Liver (tissue), 9 donors: ENCODE measurements around the gene DPP4. TPM values are rescaled to one million over a fixed set of nuclear protein-coding genes. Genes with fewer than 3 reads are reported as not detected.

Experiments used
- DNase-seq: peaks from one replicate; pipeline ENCODE4 v3.0.0-alpha.2; 2017; ENCODE audit warnings: low spot score
- H3K27ac ChIP-seq, 2 donors: one replicate each; pipeline ENCODE4 v1.7.0; 2013; ENCODE audit warnings: inconsistent platforms in 2 of 2, low read length in 2 of 2, control low read depth in 1 of 2, low read depth in 1 of 2, mild to moderate bottlenecking in 1 of 2
- H3K27me3 ChIP-seq, 4 donors: one replicate each; pipeline versions ENCODE4 v1.6.1 to v1.7.0; 2013; ENCODE audit warnings: low read length in 3 of 4, inconsistent platforms in 1 of 4, mild to moderate bottlenecking in 1 of 4, moderate library complexity in 1 of 4; ENCODE audit not compliant: control insufficient read depth in 4 of 4, insufficient read depth in 4 of 4
- H3K36me3 ChIP-seq, 4 donors: one replicate each; pipeline versions ENCODE4 v1.6.1 to v1.7.0; 2013; ENCODE audit warnings: low read length in 3 of 4, mild to moderate bottlenecking in 3 of 4, low read depth in 1 of 4, moderate library complexity in 1 of 4; ENCODE audit not compliant: control insufficient read depth in 4 of 4, insufficient read depth in 3 of 4
- H3K4me1 ChIP-seq, 4 donors: one replicate each; pipeline versions ENCODE4 v1.6.1 to v1.7.0; 2013; ENCODE audit warnings: low read length in 3 of 4, mild to moderate bottlenecking in 3 of 4, moderate library complexity in 1 of 4; ENCODE audit not compliant: control insufficient read depth in 4 of 4, insufficient read depth in 4 of 4
- H3K4me3 ChIP-seq, 3 donors: one replicate each; pipeline versions ENCODE4 v1.6.1 to v1.7.0; 2013; ENCODE audit warnings: low read length in 3 of 3, control low read depth in 1 of 3, low read depth in 1 of 3, mild to moderate bottlenecking in 1 of 3
- H3K9ac ChIP-seq, 2 donors: one replicate each; pipeline ENCODE4 v1.7.0; 2013; ENCODE audit warnings: low read length in 2 of 2, mild to moderate bottlenecking in 2 of 2, moderate library complexity in 2 of 2, control low read depth in 1 of 2, low read depth in 1 of 2
- H3K9me3 ChIP-seq, 4 donors: one replicate each; pipeline versions ENCODE4 v1.6.1 to v1.7.0; 2013; ENCODE audit warnings: low read length in 3 of 4; ENCODE audit not compliant: control insufficient read depth in 4 of 4
- CTCF ChIP-seq: fragments of 150-350 bp; IDR thresholded peaks from 2 replicates; pipeline ENCODE4 v1.5.1; 2017; ENCODE audit warnings: improper control_type of control experiment, low read depth, low read length; ENCODE audit not compliant: missing input control
- EGR1 ChIP-seq, 2 donors: IDR thresholded peaks; 2 replicates each; pipeline ENCODE4 v1.6.1; 2016 to 2018; ENCODE audit warnings: antibody characterized with exemption in 2 of 2, low read depth in 2 of 2
- FOXA1 ChIP-seq: IDR thresholded peaks from 2 replicates; pipeline ENCODE4 v1.6.1; 2016; ENCODE audit warnings: antibody characterized with exemption
- FOXA2 ChIP-seq: IDR thresholded peaks from 2 replicates; pipeline ENCODE4 v1.6.1; 2016; ENCODE audit warnings: antibody characterized with exemption
- GABPA ChIP-seq, 2 donors: IDR thresholded peaks in 1 of 2; conservative IDR thresholded peaks in 1 of 2; 2 replicates each; pipeline ENCODE4 v1.6.1; 2016; ENCODE audit warnings: antibody characterized with exemption in 2 of 2, mild to moderate bottlenecking in 1 of 2, moderate library complexity in 1 of 2
- HNF4G ChIP-seq: IDR thresholded peaks from 2 replicates; pipeline ENCODE4 v1.6.1; 2016; ENCODE audit warnings: antibody characterized with exemption
- JUND ChIP-seq, 2 donors: IDR thresholded peaks; 2 replicates each; pipeline ENCODE4 v1.6.1; 2016; ENCODE audit warnings: antibody characterized with exemption in 2 of 2
- MAX ChIP-seq: IDR thresholded peaks from 2 replicates; pipeline ENCODE4 v1.6.1; 2016; ENCODE audit warnings: antibody characterized with exemption
- NR2F2 ChIP-seq: IDR thresholded peaks from 2 replicates; pipeline ENCODE4 v1.6.1; 2016; ENCODE audit warnings: antibody characterized with exemption
- RAD21 ChIP-seq, 2 donors: IDR thresholded peaks; 2 replicates each; pipeline ENCODE4 v1.6.1; 2016; ENCODE audit warnings: antibody characterized with exemption in 2 of 2, mild to moderate bottlenecking in 2 of 2
- REST ChIP-seq: IDR thresholded peaks from 2 replicates; pipeline ENCODE4 v1.6.1; 2016; ENCODE audit warnings: antibody characterized with exemption, mild to moderate bottlenecking
- RXRA ChIP-seq, 2 donors: IDR thresholded peaks; 2 replicates each; pipeline ENCODE4 v1.6.1; 2017 to 2018; ENCODE audit warnings: antibody characterized with exemption in 2 of 2, mild to moderate bottlenecking in 1 of 2
- SP1 ChIP-seq: IDR thresholded peaks from 2 replicates; pipeline ENCODE4 v1.6.1; 2018; ENCODE audit warnings: antibody characterized with exemption, mild to moderate bottlenecking
- TAF1 ChIP-seq: conservative IDR thresholded peaks from 2 replicates; pipeline ENCODE4 v1.6.1; 2016; ENCODE audit warnings: antibody characterized with exemption, mild to moderate bottlenecking
- YY1 ChIP-seq: IDR thresholded peaks from 2 replicates; pipeline ENCODE4 v1.6.1; 2016; ENCODE audit warnings: antibody characterized with exemption, mild to moderate bottlenecking
- ZBTB33 ChIP-seq: IDR thresholded peaks from 2 replicates; pipeline ENCODE4 v1.6.1; 2016; ENCODE audit warnings: antibody characterized with exemption
- WGBS: extraction: QIAGEN DNeasy Blood & Tissue Kit; methylation state at CpG from one replicate; pipeline ENCODE4 v1.1.7; 2013; 5-methylcytosine and 5-hydroxymethylcytosine counted together
- polyA plus RNA-seq, 2 donors: library from polyadenylated mRNA; stranded (reverse) in 1 of 2; unstranded in 1 of 2; fragments of 200-250 nt in 1 of 2; fragments of >200 nt in 1 of 2; fragmentation: Nextera tagmentation in 1 of 2; extraction: Ambion mirVana in 1 of 2; gene quantifications; one replicate each; pipeline versions ENCODE4 v1.2.1 to v1.2.3, GENCODE V29; 2013 to 2015
- total RNA-seq, 2 donors: library from RNA; depleted of rRNA; stranded (reverse); fragments of >200 nt; gene quantifications; one replicate each; pipeline ENCODE4 v1.2.3, GENCODE V29; 2014
- TF ChIP-seq, protein P1 (sequence below): IDR thresholded peaks from 2 replicates; pipeline ENCODE4 v1.6.1; 2016; ENCODE audit warnings: antibody characterized with exemption
- donor health status: healthy.
- donor health status: healthy.
- donor health status: healthy.
- donor health status: healthy.
- donor health status: healthy.

Gene DPP4
- total and polyA plus RNA-seq, 4 donors = 9.6 to 30.1 (median 13.5) TPM

DNA sequence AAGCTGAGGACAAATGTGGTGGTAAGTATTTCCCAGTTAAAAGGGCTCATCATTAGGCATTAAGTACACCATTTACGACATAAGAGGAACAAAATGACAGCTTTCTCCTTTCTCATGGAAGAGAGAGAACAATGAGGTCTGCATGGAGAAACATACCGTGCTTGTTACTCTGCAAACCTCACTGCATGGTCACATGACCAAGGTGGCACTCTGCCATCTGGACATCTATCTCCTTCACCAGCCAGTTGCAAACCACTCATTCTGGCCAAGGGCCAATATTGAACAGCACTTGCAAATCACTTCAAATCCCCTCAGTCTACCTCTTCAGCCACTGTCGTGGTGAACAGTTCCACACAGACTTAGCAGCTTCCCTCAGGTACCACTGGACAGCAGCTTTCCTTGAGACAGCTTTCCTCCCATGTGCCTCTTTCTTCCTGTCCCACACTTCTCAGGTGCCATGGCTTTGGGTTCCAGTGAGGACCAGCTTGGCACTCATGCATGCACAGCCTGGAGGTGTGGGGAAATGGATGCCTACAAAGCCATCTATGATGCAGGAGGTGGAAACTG is 29.5 kb upstream of the DPP4 start:
- WGBS = 70% methylated on average over 3 of the region's 3 CpGs
- Histone ChIP-seq H3K27me3 (no peaks in the 10 kb centered on the region), H3K9ac (no peak overlapping the region), H3K4me1 (peaks cover 0 to 2% (median 0%) of the 10 kb centered on the region in 4 donors), H3K9me3 (no peaks in the 10 kb centered on the region), H3K27ac (no peak overlapping the region), H3K36me3 (no peaks in the 10 kb centered on the region), H3K4me3 (no peak overlapping the region)
- TF ChIP-seq CTCF = no peak
- TF ChIP-seq TAF1 = no peak
- no peak for TF ChIP-seq HNF4G
- no peak for TF ChIP-seq FOXA1
- TF ChIP-seq EGR1 (IDR thresholded peaks at IDR 0.05; ENCODE audit: low read depth in 2 of 2) = no peak
- no peak for TF ChIP-seq FOXA2
- TF ChIP-seq RXRA (IDR thresholded peaks at IDR 0.05) = no peak
- TF ChIP-seq MAX = no peak
- no peak for TF ChIP-seq REST
- no peak for TF ChIP-seq ZBTB33
- TF ChIP-seq, protein P1, sequence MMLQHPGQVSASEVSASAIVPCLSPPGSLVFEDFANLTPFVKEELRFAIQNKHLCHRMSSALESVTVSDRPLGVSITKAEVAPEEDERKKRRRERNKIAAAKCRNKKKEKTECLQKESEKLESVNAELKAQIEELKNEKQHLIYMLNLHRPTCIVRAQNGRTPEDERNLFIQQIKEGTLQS = no peak
- no peak for TF ChIP-seq YY1
- TF ChIP-seq RAD21 (IDR thresholded peaks at IDR 0.05) = no peak
- TF ChIP-seq SP1 = no peak
- TF ChIP-seq NR2F2 = no peak
- no peak for TF ChIP-seq JUND (IDR thresholded peaks at IDR 0.05)
- no peak for TF ChIP-seq GABPA (IDR thresholded peaks at IDR 0.05 in 1 of 2, conservative IDR thresholded peaks at IDR 0.05 in 1 of 2)
- no peak for DNase-seq
